ENCODE measurements around the gene TM9SF4. TPM values are rescaled to one million over a fixed set of nuclear protein-coding genes. Genes with fewer than 3 reads are reported as not detected.

TM9SF4 gene
- total RNA-seq, 1 donor from 2014 or later, result 46.0 TPM

- H3K36me3 Mint-ChIP-seq (ENCODE audit: low read depth, unreplicated experiment), result peaks cover 3% of the 10 kb centered on the region
- H3K9me3 Mint-ChIP-seq (ENCODE audit: unreplicated experiment), result no peaks in the 10 kb centered on the region
- peaks cover 23% of the 10 kb centered on the region for H3K4me1 Mint-ChIP-seq (ENCODE audit: unreplicated experiment)
- H3K27me3 Mint-ChIP-seq (ENCODE audit: unreplicated experiment), result peaks cover 3% of the 10 kb centered on the region
- H3K4me3 Mint-ChIP-seq (ENCODE audit: unreplicated experiment), result peak overlapping the region; percentile 99
- TF ChIP-seq CTCF (IDR thresholded peaks at IDR 0.05; ENCODE audit: unreplicated experiment), result no peak
- no peak for DNase-seq (ENCODE audit: low spot score)
- H3K27ac Mint-ChIP-seq (ENCODE audit: unreplicated experiment), result peak overlapping the region; percentile 100
Observed at GRCh38 chr20:32110173-32110704, 725 bp downstream of the TM9SF4 start.

GRCh38 chr20:32110727-32111126, 1.2 kb downstream of the TM9SF4 start:
- Mint-ChIP-seq H3K4me1 (ENCODE audit: unreplicated experiment) (peaks cover 23% of the 10 kb centered on the region), H3K9me3 (ENCODE audit: unreplicated experiment) (no peaks in the 10 kb centered on the region), H3K4me3 (ENCODE audit: unreplicated experiment) (peak overlapping the region; percentile 99), H3K36me3 (ENCODE audit: low read depth, unreplicated experiment) (peaks cover 4% of the 10 kb centered on the region), H3K27ac (ENCODE audit: unreplicated experiment) (peak overlapping the region; percentile 100), H3K27me3 (ENCODE audit: unreplicated experiment) (peaks cover 3% of the 10 kb centered on the region)
- no peak for TF ChIP-seq CTCF (IDR thresholded peaks at IDR 0.05; ENCODE audit: unreplicated experiment)
- no peak for DNase-seq (ENCODE audit: low spot score)

- no peak overlapping the region for H3K27ac Mint-ChIP-seq (ENCODE audit: unreplicated experiment)
- DNase-seq (ENCODE audit: low spot score), result no peak
- H3K27me3 Mint-ChIP-seq (ENCODE audit: unreplicated experiment), result peaks cover 3% of the 10 kb centered on the region
- TF ChIP-seq CTCF (IDR thresholded peaks at IDR 0.05; ENCODE audit: unreplicated experiment), result no peak
- H3K36me3 Mint-ChIP-seq (ENCODE audit: low read depth, unreplicated experiment), result peaks cover 4% of the 10 kb centered on the region
- H3K4me1 Mint-ChIP-seq (ENCODE audit: unreplicated experiment), result peaks cover 23% of the 10 kb centered on the region
- no peak overlapping the region for H3K4me3 Mint-ChIP-seq (ENCODE audit: unreplicated experiment)
- H3K9me3 Mint-ChIP-seq (ENCODE audit: unreplicated experiment), result no peaks in the 10 kb centered on the region
Observed at GRCh38 chr20:32111156-32111686, 1.7 kb downstream of the TM9SF4 start.

DNA sequence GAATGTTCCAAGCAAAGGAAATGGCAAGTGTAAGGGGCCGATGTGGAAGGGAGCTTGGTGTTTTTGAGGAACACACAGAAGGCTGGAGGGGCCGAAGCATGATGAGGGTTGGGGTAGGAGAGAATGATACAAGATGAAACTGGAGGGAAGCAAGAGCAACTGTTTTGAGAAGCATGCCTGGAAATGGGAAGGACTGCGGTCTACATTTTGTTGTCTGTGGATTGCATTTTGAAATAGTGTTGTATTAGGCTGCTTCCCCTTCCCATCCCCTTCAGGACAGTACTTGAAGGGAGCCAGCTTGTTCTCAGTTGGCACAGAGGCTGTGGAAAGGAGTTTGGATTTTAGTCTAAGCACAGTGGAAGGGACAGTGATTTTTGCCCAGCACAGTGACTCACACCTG, 2.2 kb downstream of the TM9SF4 start:
- no peaks in the 10 kb centered on the region for H3K9me3 Mint-ChIP-seq (ENCODE audit: unreplicated experiment)
- no peak overlapping the region for H3K27ac Mint-ChIP-seq (ENCODE audit: unreplicated experiment)
- no peak for TF ChIP-seq CTCF (IDR thresholded peaks at IDR 0.05; ENCODE audit: unreplicated experiment)
- H3K36me3 Mint-ChIP-seq (ENCODE audit: low read depth, unreplicated experiment), result peaks cover 4% of the 10 kb centered on the region
- peaks cover 23% of the 10 kb centered on the region for H3K4me1 Mint-ChIP-seq (ENCODE audit: unreplicated experiment)
- H3K4me3 Mint-ChIP-seq (ENCODE audit: unreplicated experiment), result peak overlapping the region; percentile 10
- H3K27me3 Mint-ChIP-seq (ENCODE audit: unreplicated experiment), result peaks cover 3% of the 10 kb centered on the region
- DNase-seq (ENCODE audit: low spot score), result no peak

DNA sequence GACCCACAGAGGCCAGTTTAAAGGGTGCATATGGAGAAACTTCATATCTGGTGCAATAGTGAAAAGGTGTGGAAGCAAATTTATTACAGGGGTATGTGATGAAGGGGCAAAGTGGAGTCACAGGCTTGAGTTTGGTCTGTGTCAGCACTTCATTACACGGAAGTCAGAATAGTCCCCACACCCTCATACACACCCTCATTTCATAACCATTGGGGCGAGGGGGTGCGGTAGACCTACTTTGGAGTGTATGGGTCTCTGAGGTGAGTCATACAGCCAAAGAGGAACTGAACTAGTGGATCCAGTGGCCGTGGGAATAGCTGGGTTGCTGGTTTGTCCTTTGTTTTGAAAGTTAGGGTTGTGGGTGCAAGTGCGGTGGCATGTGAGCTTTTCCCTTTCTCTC, 3.3 kb downstream of the TM9SF4 start:
- Mint-ChIP-seq H3K4me3 (ENCODE audit: unreplicated experiment) (peak overlapping the region; percentile 33), H3K9me3 (ENCODE audit: unreplicated experiment) (no peaks in the 10 kb centered on the region), H3K4me1 (ENCODE audit: unreplicated experiment) (peaks cover 23% of the 10 kb centered on the region), H3K27me3 (ENCODE audit: unreplicated experiment) (peaks cover 3% of the 10 kb centered on the region), H3K27ac (ENCODE audit: unreplicated experiment) (no peak overlapping the region), H3K36me3 (ENCODE audit: low read depth, unreplicated experiment) (peaks cover 4% of the 10 kb centered on the region)
- no peak for TF ChIP-seq CTCF (IDR thresholded peaks at IDR 0.05; ENCODE audit: unreplicated experiment)
- no peak for DNase-seq (ENCODE audit: low spot score)
